OCI-LY7 (cell line): Measurements from ENCODE around the gene LHFPL6.

Experiments used
- EZH2phosphoT487 ChIP-seq: fragments of 200-600 bp; sonication (generic); IDR thresholded peaks from 2 replicates; pipeline ENCODE4 v1.6.1; 2018; ENCODE audit warnings: low read depth, borderline replicate concordance, mild to moderate bottlenecking, mixed run types, antibody characterized with exemption, low read length, moderate library complexity, mixed read lengths
- TF ChIP-seq, protein P1 (sequence below): fragments of 200-600 bp; sonication (generic); conservative IDR thresholded peaks from 2 replicates; pipeline ENCODE4 v1.5.1; 2014; ENCODE audit warnings: mild to moderate bottlenecking, antibody characterized with exemption, low read length, moderate library complexity, mixed read lengths

- TF ChIP-seq, protein P1, sequence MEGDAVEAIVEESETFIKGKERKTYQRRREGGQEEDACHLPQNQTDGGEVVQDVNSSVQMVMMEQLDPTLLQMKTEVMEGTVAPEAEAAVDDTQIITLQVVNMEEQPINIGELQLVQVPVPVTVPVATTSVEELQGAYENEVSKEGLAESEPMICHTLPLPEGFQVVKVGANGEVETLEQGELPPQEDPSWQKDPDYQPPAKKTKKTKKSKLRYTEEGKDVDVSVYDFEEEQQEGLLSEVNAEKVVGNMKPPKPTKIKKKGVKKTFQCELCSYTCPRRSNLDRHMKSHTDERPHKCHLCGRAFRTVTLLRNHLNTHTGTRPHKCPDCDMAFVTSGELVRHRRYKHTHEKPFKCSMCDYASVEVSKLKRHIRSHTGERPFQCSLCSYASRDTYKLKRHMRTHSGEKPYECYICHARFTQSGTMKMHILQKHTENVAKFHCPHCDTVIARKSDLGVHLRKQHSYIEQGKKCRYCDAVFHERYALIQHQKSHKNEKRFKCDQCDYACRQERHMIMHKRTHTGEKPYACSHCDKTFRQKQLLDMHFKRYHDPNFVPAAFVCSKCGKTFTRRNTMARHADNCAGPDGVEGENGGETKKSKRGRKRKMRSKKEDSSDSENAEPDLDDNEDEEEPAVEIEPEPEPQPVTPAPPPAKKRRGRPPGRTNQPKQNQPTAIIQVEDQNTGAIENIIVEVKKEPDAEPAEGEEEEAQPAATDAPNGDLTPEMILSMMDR, result no peak
- TF ChIP-seq EZH2phosphoT487, result no peak
Measured at GRCh38 chr13:39505151-39505550, 97.8 kb downstream of the LHFPL6 start.
